Uterus (tissue), 4 donors: ENCODE data around the gene NDUFA13. TPM values are rescaled to one million over a fixed set of nuclear protein-coding genes. Genes with fewer than 3 reads are reported as not detected.

Source experiments
- DNase-seq, 2 donors: peaks; one replicate each; pipeline ENCODE4 v3.0.0-alpha.2; 2019 to 2020
- H3K27ac ChIP-seq, 2 donors: fragments of 200-600 bp; sonication (generic); 1 replicate in 1 of 2; 2 replicates in 1 of 2; pipeline ENCODE4 v1.5.1; 2016 to 2018
- H3K27me3 ChIP-seq, 2 donors: fragments of 200-600 bp; sonication (generic); one replicate each; pipeline ENCODE4 v1.5.1; 2018 to 2019; ENCODE audit warnings: control low read depth in 1 of 2
- H3K36me3 ChIP-seq, 2 donors: fragments of 200-600 bp; sonication (generic); one replicate each; pipeline ENCODE4 v1.5.1; 2019; ENCODE audit warnings: control low read depth in 1 of 2
- H3K4me1 ChIP-seq, 2 donors: fragments of 200-600 bp; sonication (generic); one replicate each; pipeline ENCODE4 v1.5.1; 2018 to 2019; ENCODE audit warnings: control low read depth in 1 of 2
- H3K4me3 ChIP-seq, 2 donors: fragments of 200-600 bp; sonication (generic); 1 replicate in 1 of 2; 2 replicates in 1 of 2; pipeline ENCODE4 v1.5.1; 2018 to 2019; ENCODE audit warnings: mild to moderate bottlenecking in 1 of 2
- H3K9me3 ChIP-seq, 2 donors: fragments of 200-600 bp; sonication (generic); one replicate each; pipeline ENCODE4 v1.5.1; 2019; ENCODE audit warnings: control low read depth in 1 of 2
- POLR2A ChIP-seq, 2 donors: fragments of 450-650 bp; IDR thresholded peaks; one replicate each; pipeline ENCODE4 v1.6.1; 2016; ENCODE audit warnings: antibody characterized with exemption in 2 of 2, mild to moderate bottlenecking in 1 of 2, moderate library complexity in 1 of 2
- intact Hi-C: fragments of 100-400 bp; cut with DNase I; formaldehyde crosslinking; loops from one replicate; pipeline ENCODE4 v1.15.1; 2023; ENCODE audit warnings: low total_unique reads
- total RNA-seq, 4 donors: library from RNA; depleted of rRNA in 3 of 4; stranded (reverse); fragments of >200 nt in 3 of 4; gene quantifications; one replicate each; pipeline versions ENCODE4 v1.1.0 to v1.2.4, GENCODE V29; 2014 to 2023
- TF ChIP-seq, protein P1 (sequence below), 4 experiments: fragments of 200-600 bp in 2 of 4; fragments of 450-650 bp in 2 of 4; sonication (generic) in 2 of 4; IDR thresholded peaks; one replicate each; pipeline ENCODE4 v1.5.1; 2016 to 2019; ENCODE audit warnings: antibody characterized with exemption in 4 of 4, mild to moderate bottlenecking in 2 of 4, moderate library complexity in 1 of 4
- donor health status: DM: yes; HTN: yes; CAD: no.

Gene NDUFA13
- total RNA-seq, 4 donors from 2014 or later = 28.6 to 204 (median 60.9) TPM

- Histone ChIP-seq H3K4me1 (no peaks in the 10 kb centered on the region), H3K9me3 (no peaks in the 10 kb centered on the region), H3K27ac (no peak overlapping the region), H3K36me3 (no peaks in the 10 kb centered on the region), H3K4me3 (no peak overlapping the region), H3K27me3 (no peaks in the 10 kb centered on the region)
- intact Hi-C loops = no loop called here
- TF ChIP-seq, protein P1, sequence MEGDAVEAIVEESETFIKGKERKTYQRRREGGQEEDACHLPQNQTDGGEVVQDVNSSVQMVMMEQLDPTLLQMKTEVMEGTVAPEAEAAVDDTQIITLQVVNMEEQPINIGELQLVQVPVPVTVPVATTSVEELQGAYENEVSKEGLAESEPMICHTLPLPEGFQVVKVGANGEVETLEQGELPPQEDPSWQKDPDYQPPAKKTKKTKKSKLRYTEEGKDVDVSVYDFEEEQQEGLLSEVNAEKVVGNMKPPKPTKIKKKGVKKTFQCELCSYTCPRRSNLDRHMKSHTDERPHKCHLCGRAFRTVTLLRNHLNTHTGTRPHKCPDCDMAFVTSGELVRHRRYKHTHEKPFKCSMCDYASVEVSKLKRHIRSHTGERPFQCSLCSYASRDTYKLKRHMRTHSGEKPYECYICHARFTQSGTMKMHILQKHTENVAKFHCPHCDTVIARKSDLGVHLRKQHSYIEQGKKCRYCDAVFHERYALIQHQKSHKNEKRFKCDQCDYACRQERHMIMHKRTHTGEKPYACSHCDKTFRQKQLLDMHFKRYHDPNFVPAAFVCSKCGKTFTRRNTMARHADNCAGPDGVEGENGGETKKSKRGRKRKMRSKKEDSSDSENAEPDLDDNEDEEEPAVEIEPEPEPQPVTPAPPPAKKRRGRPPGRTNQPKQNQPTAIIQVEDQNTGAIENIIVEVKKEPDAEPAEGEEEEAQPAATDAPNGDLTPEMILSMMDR (IDR thresholded peaks at IDR 0.05) = no peak
- no peak for DNase-seq
Observed at GRCh38 chr19:19495614-19496603, 20.1 kb upstream of the NDUFA13 start.

- H3K4me1 ChIP-seq = no peaks in the 10 kb centered on the region
- TF ChIP-seq, protein P1 (IDR thresholded peaks at IDR 0.05) = no peak
- no peak for TF ChIP-seq POLR2A (IDR thresholded peaks at IDR 0.05)
- DNase-seq = no peak
- H3K27me3 ChIP-seq = no peaks in the 10 kb centered on the region
- intact Hi-C loops = no loop called here
- no peak overlapping the region for H3K4me3 ChIP-seq
- H3K9me3 ChIP-seq = no peaks in the 10 kb centered on the region
- H3K27ac ChIP-seq = no peak overlapping the region
- H3K36me3 ChIP-seq = no peaks in the 10 kb centered on the region
Observed at GRCh38 chr19:19498255-19498991, 17.6 kb upstream of the NDUFA13 start.

DNA sequence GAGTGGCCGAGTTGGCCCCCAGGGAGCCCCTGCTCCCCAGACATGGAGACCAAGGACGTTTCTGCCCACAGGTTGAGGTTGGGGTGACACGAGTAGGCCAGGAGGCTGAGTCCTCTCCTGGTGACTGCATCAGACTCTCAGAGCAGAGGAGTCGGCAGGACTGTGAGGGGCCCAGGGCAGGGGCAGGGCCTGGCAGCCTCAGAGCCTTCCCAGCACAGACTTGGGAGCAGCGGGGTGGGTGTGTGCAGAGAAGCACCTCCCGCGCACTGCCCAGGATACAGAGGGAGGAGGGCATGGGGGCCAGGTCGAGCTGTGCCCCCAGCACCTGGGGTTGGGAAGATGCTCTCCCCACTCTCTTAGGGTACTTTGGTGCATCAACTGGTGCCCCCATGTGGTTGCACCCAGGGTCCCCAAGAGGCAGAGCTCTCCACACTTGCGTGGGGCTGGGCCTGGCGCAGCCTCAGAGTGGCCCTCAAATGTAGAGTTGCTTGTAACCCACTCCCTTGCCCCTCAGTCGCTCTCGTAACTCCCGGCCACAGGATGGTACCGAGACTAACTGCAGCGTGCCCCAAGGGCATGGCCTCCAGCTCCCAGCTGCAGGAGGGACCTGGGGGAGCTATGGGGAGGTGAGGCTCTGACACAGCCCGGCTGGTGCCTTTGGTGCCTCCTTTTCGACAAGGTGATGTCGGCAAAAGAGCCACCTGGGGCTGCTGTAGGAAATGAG lies 16.6 kb upstream of the NDUFA13 start:
- TF ChIP-seq POLR2A (IDR thresholded peaks at IDR 0.05) = no peak
- TF ChIP-seq, protein P1 (IDR thresholded peaks at IDR 0.05) = no peak
- DNase-seq = no peak
- no peaks in the 10 kb centered on the region for H3K27me3 ChIP-seq
- H3K36me3 ChIP-seq = no peaks in the 10 kb centered on the region
- no peak overlapping the region for H3K27ac ChIP-seq
- H3K9me3 ChIP-seq = no peaks in the 10 kb centered on the region
- H3K4me1 ChIP-seq = no peaks in the 10 kb centered on the region
- no peak overlapping the region for H3K4me3 ChIP-seq
- intact Hi-C loops = no loop called here

DNA sequence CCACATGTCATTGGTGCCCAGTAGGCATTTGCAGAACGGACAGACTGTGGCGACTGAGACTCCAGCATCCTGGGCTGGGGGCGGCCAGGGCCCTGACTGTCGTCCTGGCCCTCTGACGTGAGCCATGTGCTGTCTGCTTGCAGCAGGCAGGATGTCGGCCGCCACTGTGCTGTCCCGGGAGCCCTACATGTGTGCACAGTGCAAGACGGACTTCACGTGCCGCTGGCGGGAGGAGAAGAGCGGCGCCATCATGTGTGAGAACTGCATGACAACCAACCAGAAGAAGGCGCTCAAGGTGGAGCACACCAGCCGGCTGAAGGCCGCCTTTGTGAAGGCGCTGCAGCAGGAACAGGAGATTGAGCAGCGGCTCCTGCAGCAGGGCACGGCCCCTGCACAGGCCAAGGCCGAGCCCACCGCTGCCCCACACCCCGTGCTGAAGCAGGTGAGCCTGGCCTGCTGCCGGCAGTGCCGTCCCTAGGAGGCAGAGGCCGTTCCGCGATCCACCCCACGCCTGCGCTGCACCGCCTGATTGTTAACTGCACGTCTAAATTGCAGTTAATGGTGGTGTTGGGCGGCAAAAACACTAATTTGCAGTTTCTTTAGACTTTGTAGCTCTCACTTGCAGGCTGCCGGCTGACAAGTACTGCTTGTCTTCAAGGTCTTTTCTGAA lies 14.9 kb upstream of the NDUFA13 start:
- Histone ChIP-seq H3K4me1 (no peaks in the 10 kb centered on the region), H3K9me3 (no peaks in the 10 kb centered on the region), H3K27me3 (no peaks in the 10 kb centered on the region), H3K27ac (no peak overlapping the region), H3K36me3 (no peaks in the 10 kb centered on the region), H3K4me3 (no peak overlapping the region)
- no peak for DNase-seq
- TF ChIP-seq, protein P1 (IDR thresholded peaks at IDR 0.05) = no peak
- no peak for TF ChIP-seq POLR2A (IDR thresholded peaks at IDR 0.05)
- intact Hi-C loops = no loop called here
